ENCODE data around the gene GMPR2. TPM values are rescaled to one million over a fixed set of nuclear protein-coding genes. Genes with fewer than 3 reads are reported as not detected.

GMPR2 gene
- 10 to 100 TPM; 26.2 to 76.9 (median 47.2) TPM for total RNA-seq

- Histone ChIP-seq H3K4me3 (peak within 1 kb of the TSS; percentile 71 to 90 (median 79)), H3K36me3 (peaks cover 9 to 40% (median 26%) of the 10 kb centered on the region in 4 donors), H3K27ac (peak within 1 kb of the TSS; percentile 88 to 92 (median 91)), H3K4me1 (peaks cover 22 to 49% (median 29%) of the 10 kb centered on the region in 4 donors), H3K27me3 (no peaks in the 10 kb centered on the region), H3K9me3 (no peaks in the 10 kb centered on the region)
- peak in 1 of 6 experiments; percentile 0 for TF ChIP-seq CTCF (IDR thresholded peaks at IDR 0.05)
- peak in 1 of 4 donors; percentile 56 for TF ChIP-seq POLR2A (IDR thresholded peaks at IDR 0.05)
- TF ChIP-seq EP300 (IDR thresholded peaks at IDR 0.05): peak in 1 of 4 donors; percentile 11
- peak in 1 of 2 donors; percentile 56 for TF ChIP-seq POLR2AphosphoS5 (IDR thresholded peaks at IDR 0.05)
- peak; percentile 76 to 85 for ATAC-seq (ENCODE audit: low FRiP score in 2 of 2)
- peak; percentile 75 to 90 for DNase-seq
- 5 to 6% methylated on average over 31 to 38 of the region's 38 CpGs for WGBS, 2 donors
Observed at GRCh38 chr14:24232645-24233537, at the start of gene GMPR2. GMPR2 (plus strand) TSS chr14:24232929; CDS start chr14:24233254, 325 bp downstream.

DNA sequence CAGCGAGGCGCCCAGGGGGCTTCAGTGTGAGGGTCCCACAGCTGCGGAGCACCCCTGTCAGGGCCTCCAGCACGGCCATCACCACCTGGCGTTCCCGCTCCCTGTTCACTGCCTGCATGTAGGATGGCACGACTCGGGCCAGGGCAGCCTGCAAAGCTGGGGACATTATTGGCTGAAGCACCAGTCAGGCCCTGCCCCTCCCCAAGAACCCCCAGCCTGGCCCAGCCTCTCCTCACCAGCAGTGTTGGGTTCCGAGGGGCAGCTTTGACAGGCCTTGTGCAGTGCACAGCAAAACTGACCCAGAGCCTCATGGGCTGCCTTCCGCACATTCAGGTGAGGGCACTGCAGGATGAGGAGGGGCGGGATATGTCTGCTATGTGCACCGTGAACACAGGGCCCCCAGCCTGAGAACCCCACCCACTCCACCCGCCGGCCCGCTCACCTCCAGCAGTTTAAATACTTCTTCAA, 49.7 kb upstream of the GMPR2 start:
- 87 to 99% methylated on average over 9 to 15 of the region's 15 CpGs for WGBS, 2 donors
- no peaks in the 10 kb centered on the region for H3K9me3 ChIP-seq
- TF ChIP-seq CTCF (IDR thresholded peaks at IDR 0.05) (no peak), EP300 (IDR thresholded peaks at IDR 0.05) (no peak), POLR2AphosphoS5 (IDR thresholded peaks at IDR 0.05) (no peak), POLR2A (IDR thresholded peaks at IDR 0.05) (no peak)
- H3K27me3 ChIP-seq: no peaks in the 10 kb centered on the region
- ATAC-seq (ENCODE audit: low FRiP score in 2 of 2) (no peak), DNase-seq (peak in 1 of 2 donors; percentile 71)
- peaks cover 6 to 10% (median 8%) of the 10 kb centered on the region in 4 donors for H3K4me1 ChIP-seq
- H3K4me3 ChIP-seq: no peak overlapping the region
- H3K36me3 ChIP-seq: peaks cover 14 to 90% (median 82%) of the 10 kb centered on the region in 4 donors
- no peak overlapping the region for H3K27ac ChIP-seq

- Histone ChIP-seq H3K36me3 (peaks cover 12 to 77% (median 69%) of the 10 kb centered on the region in 4 donors), H3K27ac (no peak overlapping the region)
- DNase-seq: peak in 1 of 2 donors; percentile 57
Observed at GRCh38 chr14:24184104-24184970, 48.4 kb upstream of the GMPR2 start.

More at GRCh38 chr14:24184104-24184970, 48.4 kb upstream of the GMPR2 start:
- H3K4me1 ChIP-seq: peaks cover 14 to 21% (median 17%) of the 10 kb centered on the region in 4 donors
- H3K27me3 ChIP-seq: no peaks in the 10 kb centered on the region
- no peak overlapping the region for H3K4me3 ChIP-seq
- TF ChIP-seq POLR2A (IDR thresholded peaks at IDR 0.05) (no peak), POLR2AphosphoS5 (IDR thresholded peaks at IDR 0.05) (no peak), EP300 (IDR thresholded peaks at IDR 0.05) (no peak), CTCF (IDR thresholded peaks at IDR 0.05) (no peak)
- no peaks in the 10 kb centered on the region for H3K9me3 ChIP-seq
- 89 to 96% methylated on average over 5 to 19 of the region's 19 CpGs for WGBS, 2 donors
- no peak for ATAC-seq (ENCODE audit: low FRiP score in 2 of 2)

Measured in upper lobe of left lung (tissue), 6 donors.